Activated T-helper 1 cell treated with anti-CD3 and anti-CD28 coated beads, Interleukin-2, amount 50 U/mL, for 16 hours (primary cell): ENCODE measurements around the gene DTD1.
"Not testable (repeated sequence)": the region's sequence is repeated elsewhere in the genome, so short reads cannot be mapped to it uniquely, and the experiment has no call there.

ENCODE experiments used
- DNase-seq, 2 donors: peaks; one replicate each; pipeline ENCODE4 v3.0.0-alpha.2; 2020; ENCODE audit warnings: low read depth in 1 of 2, low spot score in 1 of 2

Gene DTD1

GRCh38 chr20:18738888-18739287 lies 151.0 kb downstream of the DTD1 start:
- DNase-seq = no peak

GRCh38 chr20:18739751-18740166 lies 151.9 kb downstream of the DTD1 start:
- no peak for DNase-seq

- DNase-seq = no peak
Observed at GRCh38 chr20:18740726-18741125, 152.9 kb downstream of the DTD1 start.

- DNase-seq = no peak
Observed at GRCh38 chr20:18742841-18743240, 155.0 kb downstream of the DTD1 start.

GRCh38 chr20:18743665-18744440 lies 156.0 kb downstream of the DTD1 start:
- no peak for DNase-seq

GRCh38 chr20:18747090-18747489 lies 159.2 kb downstream of the DTD1 start:
- no peak for DNase-seq

- DNase-seq = no peak
Observed at GRCh38 chr20:18748987-18749386, 161.1 kb downstream of the DTD1 start.

GRCh38 chr20:18749528-18749927 lies 161.7 kb downstream of the DTD1 start:
- DNase-seq = no peak

- no peak for DNase-seq
Observed at GRCh38 chr20:18750735-18751134, 162.9 kb downstream of the DTD1 start.

- no peak for DNase-seq
Observed at GRCh38 chr20:18754030-18754652, 166.3 kb downstream of the DTD1 start.

- DNase-seq = no peak
Observed at GRCh38 chr20:18754653-18755045, 166.8 kb downstream of the DTD1 start.

- DNase-seq = not testable (repeated sequence)
Observed at GRCh38 chr20:18760852-18761251, 173.0 kb downstream of the DTD1 start.

GRCh38 chr20:18767676-18768075 lies 179.8 kb downstream of the DTD1 start:
- DNase-seq = no peak

- DNase-seq = no peak
Observed at GRCh38 chr20:18773566-18773965, 185.7 kb downstream of the DTD1 start.

- no peak for DNase-seq
Observed at GRCh38 chr20:18774207-18774606, 186.4 kb downstream of the DTD1 start.

GRCh38 chr20:18775633-18776032 lies 187.8 kb downstream of the DTD1 start:
- no peak for DNase-seq

GRCh38 chr20:18778690-18779392 lies 191.0 kb downstream of the DTD1 start:
- DNase-seq = no peak

- no peak for DNase-seq
Observed at GRCh38 chr20:18780385-18781130, 192.7 kb downstream of the DTD1 start.

- no peak for DNase-seq
Observed at GRCh38 chr20:18781509-18781908, 193.7 kb downstream of the DTD1 start.

- DNase-seq = no peak
Observed at GRCh38 chr20:18783385-18783959, 195.6 kb downstream of the DTD1 start.

GRCh38 chr20:18787046-18787445 lies 199.2 kb downstream of the DTD1 start:
- DNase-seq = not testable (repeated sequence)
